Glomerular visceral epithelial cell (primary cell): ENCODE data around the gene STK32A.

Experiments used
- DNase-seq: peaks from one replicate; pipeline ENCODE4 v3.0.0-alpha.2; 2016; ENCODE audit errors: extremely low spot score

Gene STK32A

GRCh38 chr5:147418613-147419012, 183.8 kb downstream of the STK32A start:
- DNase-seq = no peak

- DNase-seq = no peak
Observed at GRCh38 chr5:147426640-147427327, 192.0 kb downstream of the STK32A start.

GRCh38 chr5:147427521-147428401, 192.9 kb downstream of the STK32A start:
- peak; percentile 22 for DNase-seq

- no peak for DNase-seq
Observed at GRCh38 chr5:147430628-147431027, 195.8 kb downstream of the STK32A start.

- DNase-seq = no peak
Observed at GRCh38 chr5:147431586-147431985, 196.8 kb downstream of the STK32A start.

- no peak for DNase-seq
Observed at GRCh38 chr5:147432323-147432722, 197.5 kb downstream of the STK32A start.

- DNase-seq = no peak
Observed at GRCh38 chr5:147434049-147434448, 199.2 kb downstream of the STK32A start.

- no peak for DNase-seq
Observed at GRCh38 chr5:147436596-147436995, 201.8 kb downstream of the STK32A start.

GRCh38 chr5:147437161-147437596, 202.4 kb downstream of the STK32A start:
- peak; percentile 39 for DNase-seq
